Stimulated activated CD8-positive, alpha-beta memory T cell treated with anti-CD3 and anti-CD28 coated beads, Interleukin-4, amount 100 ng/mL, for 24 hours (primary cell): ENCODE results near the gene ZNF681.
"Not testable (repeated sequence)": the region's sequence is repeated elsewhere in the genome, so short reads cannot be mapped to it uniquely, and the experiment has no call there.

Experiments used
- DNase-seq: peaks from one replicate; pipeline ENCODE4 v3.0.0-alpha.2; 2020; ENCODE audit warnings: low read depth

ZNF681 gene

GRCh38 chr19:23692937-23693336, 65.8 kb downstream of the ZNF681 start:
- not testable (repeated sequence) for DNase-seq
